MG63 (cell line): ENCODE measurements around the gene CRHR2. TPM values are rescaled to one million over a fixed set of nuclear protein-coding genes. Genes with fewer than 3 reads are reported as not detected.
"Not testable (repeated sequence)": the region's sequence is repeated elsewhere in the genome, so short reads cannot be mapped to it uniquely, and the experiment has no call there.

ENCODE experiments used
- DNase-seq: peaks from one replicate; pipeline ENCODE4 v3.0.0-alpha.2; 2020
- H3K27me3 ChIP-seq: fragments of 250-450 bp; sonication (Bioruptor Pico); 2 replicates; pipeline ENCODE4 v1.5.1; 2020; ENCODE audit warnings: mild to moderate bottlenecking, moderate library complexity
- H3K36me3 ChIP-seq: fragments of 250-450 bp; sonication (Bioruptor Pico); 2 replicates; pipeline ENCODE4 v1.5.1; 2020; ENCODE audit warnings: mild to moderate bottlenecking, moderate library complexity
- H3K4me3 ChIP-seq: fragments of 250-450 bp; sonication (Bioruptor Pico); 2 replicates; pipeline ENCODE4 v1.5.1; 2020; ENCODE audit warnings: mild to moderate bottlenecking, moderate library complexity
- H3K9me3 ChIP-seq: fragments of 250-450 bp; sonication (Bioruptor Pico); 2 replicates; pipeline ENCODE4 v1.5.1; 2020; ENCODE audit warnings: mild to moderate bottlenecking, moderate library complexity
- total RNA-seq: library from RNA; depleted of rRNA; stranded (reverse); fragments of >200 nt; shearing (Covaris generic); gene quantifications from 2 replicates; pipeline ENCODE4 v1.2.3, GENCODE V29; 2014; ENCODE audit warnings: low replicate concordance

The CRHR2 gene
- total RNA-seq, 1 experiment from 2014 or later: not detected

DNA sequence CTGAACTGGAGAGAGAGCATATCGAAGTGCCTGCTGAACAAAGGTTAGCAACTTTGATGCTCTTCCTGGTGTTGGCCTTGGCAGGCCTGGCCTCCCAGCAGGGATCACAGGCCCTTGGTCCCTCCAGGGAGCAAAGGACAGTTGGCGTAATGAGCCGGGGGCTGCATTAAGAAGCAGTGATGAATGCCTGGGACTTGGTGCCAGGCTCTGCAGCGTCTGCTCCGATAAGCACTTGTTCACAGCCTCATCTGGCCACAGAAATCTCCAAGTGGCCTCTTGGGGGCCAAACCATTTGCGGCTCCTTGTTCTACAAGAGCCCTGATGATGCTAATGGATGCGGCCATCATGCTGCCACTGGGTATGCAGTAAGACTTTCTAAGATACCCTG lies 31.8 kb downstream of the CRHR2 start:
- Histone ChIP-seq H3K27me3 (no peaks in the 10 kb centered on the region), H3K36me3 (peaks cover 7% of the 10 kb centered on the region), H3K4me3 (no peak overlapping the region), H3K9me3 (no peaks in the 10 kb centered on the region)
- DNase-seq: no peak

DNA sequence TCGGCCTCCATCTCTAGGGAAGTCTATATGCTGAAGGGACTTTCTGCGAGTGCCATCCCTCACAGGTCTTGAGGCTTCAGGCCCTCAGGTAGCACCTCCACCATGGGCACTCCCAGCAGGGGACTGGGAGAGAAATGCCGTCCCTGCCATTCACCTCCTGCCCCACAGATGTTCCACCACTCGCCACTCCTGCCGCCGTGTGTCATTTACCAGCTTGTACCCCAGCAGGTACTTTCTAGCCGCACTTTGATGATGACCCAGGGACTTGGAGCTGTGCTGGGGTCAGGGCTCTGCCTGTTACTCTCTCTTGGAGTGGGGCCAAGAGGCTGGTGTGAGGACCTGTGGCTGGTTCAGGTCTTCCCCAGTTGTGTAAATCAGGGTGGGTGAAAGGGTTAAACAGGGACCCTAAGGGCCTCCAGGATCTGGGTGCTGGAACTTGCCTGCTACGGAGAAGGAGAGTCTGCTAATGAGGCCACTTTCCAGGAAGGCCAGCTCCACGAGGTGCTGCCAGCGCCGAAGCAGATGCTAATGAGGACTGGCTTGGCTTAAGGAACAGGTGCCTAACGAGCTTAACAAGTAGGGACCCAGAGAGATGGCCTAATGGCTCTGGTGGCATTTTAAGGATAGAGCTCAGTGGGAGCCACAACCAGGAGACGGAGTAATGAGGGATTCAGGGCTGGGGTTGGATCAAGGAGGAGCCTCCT lies 32.4 kb downstream of the CRHR2 start:
- Histone ChIP-seq H3K9me3 (no peaks in the 10 kb centered on the region), H3K4me3 (no peak overlapping the region), H3K27me3 (no peaks in the 10 kb centered on the region), H3K36me3 (peaks cover 13% of the 10 kb centered on the region)
- no peak for DNase-seq

DNA sequence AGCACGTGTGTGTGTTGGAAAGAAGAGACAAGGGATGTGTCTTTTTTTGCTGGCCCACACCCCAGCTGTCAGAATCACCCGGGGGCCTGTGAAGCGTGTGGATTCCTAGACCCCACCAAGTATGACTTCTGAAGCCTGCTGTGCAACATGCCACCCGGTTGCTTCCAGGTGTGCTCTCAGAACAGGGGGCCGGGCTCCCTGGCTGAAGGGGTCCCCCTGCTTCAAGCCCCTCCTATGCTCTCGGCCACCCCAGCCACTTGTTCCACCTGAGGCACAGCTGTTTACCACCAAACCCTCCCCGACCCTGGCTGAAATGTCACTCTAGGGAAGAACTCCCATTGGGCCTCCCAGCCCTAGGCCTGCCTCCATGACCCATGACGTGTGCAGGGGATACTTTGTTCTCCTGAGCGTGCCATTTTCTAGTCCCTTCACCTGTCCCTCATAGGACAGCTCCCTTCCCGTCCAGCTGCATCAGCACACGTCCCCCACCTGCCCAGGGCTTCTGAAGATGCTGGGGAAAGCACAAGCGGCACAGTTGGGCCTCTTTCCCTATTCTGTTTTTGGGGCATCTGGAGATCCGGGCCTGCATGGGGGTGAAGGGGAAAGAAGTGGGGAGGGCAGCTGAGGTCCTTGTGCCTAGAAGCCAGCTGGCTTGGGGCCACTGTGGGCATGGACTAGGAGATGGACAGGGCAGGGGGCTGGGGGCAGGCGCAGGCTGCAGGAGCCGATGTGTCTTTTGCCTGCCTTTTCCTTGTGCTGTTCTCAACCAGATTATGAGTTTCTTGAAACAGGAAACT lies 33.3 kb downstream of the CRHR2 start:
- H3K9me3 ChIP-seq: no peaks in the 10 kb centered on the region
- DNase-seq: no peak
- peaks cover 22% of the 10 kb centered on the region for H3K36me3 ChIP-seq
- no peak overlapping the region for H3K4me3 ChIP-seq
- H3K27me3 ChIP-seq: no peaks in the 10 kb centered on the region

DNA sequence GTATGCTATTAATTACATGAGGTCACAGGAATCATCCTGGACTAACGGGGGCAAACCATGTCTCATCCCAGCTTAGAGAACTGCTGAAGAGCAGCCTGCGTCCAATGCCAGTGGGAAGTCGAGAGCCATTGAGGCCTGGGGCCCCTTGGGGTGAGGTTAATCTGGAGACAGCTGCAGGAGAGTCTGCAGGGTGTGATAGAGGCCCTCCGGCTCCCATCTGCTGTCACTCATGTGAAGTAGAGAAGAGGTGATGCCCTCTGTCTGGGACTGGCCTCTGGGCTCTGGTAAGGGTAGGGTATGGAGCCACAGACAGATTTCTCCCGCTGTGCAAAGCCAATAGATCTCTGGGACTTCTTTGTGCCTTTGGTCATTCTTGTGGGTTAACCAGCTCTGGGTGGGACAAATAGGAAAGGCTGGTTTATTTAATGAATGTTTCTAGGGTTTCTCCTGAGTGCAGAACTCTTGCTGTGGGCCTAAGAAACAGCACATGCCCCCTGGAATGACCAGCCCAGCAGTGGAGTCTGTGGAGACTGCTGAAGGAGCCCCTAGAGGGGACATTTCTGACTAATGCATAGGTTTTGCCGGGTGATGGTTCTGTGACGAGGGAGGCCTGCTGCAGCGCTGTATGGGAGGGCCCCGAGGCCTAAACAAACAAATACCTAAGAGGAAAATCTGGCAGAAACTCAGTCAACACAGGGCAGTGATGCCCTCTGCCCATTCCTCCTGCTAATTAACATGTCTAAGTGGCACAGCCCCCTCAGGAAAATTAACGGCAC lies 34.5 kb downstream of the CRHR2 start:
- DNase-seq: no peak
- H3K9me3 ChIP-seq: no peaks in the 10 kb centered on the region
- H3K36me3 ChIP-seq: peaks cover 33% of the 10 kb centered on the region
- no peak overlapping the region for H3K4me3 ChIP-seq
- H3K27me3 ChIP-seq: no peaks in the 10 kb centered on the region

DNA sequence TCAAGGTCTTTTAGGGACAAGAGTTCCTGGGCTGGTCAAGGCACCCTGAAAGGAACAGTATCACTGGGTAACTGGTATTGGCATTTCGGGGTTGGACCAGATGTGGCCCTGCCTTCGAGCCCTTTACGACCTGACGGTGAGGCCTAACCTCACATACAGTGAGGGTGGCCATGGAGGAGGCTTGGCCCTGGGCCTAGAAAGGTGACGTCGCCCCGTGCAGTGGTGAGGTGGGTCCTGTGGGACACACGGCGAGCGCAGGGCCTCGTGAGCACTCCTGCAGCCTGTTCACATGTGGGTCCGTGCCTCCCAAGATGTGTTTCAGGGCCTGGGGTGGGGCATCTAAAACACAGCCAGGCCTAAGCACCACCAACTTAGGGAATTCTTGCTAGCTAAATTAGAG lies 36.1 kb downstream of the CRHR2 start:
- DNase-seq: no peak

DNA sequence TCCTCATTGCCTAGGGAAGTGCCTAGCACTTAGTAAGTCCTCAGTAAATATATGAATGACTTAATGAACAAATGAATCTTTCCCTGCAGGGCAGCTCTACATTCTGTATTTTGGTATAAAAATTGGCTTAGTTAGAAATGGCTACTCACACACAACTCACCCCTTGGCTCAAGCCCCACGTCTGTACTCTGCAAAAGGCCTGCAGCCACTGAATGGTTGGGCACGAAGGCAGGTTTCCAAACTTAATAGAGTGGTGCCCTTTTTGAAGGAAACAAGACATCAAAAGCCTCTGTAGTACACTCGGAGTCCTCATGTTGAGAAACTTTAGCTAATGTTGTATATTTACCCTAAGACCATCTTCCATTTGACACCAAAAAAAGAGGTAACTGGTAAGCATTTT lies 36.6 kb downstream of the CRHR2 start:
- DNase-seq: no peak
- peaks cover 38% of the 10 kb centered on the region for H3K36me3 ChIP-seq
- H3K9me3 ChIP-seq: no peaks in the 10 kb centered on the region
- no peaks in the 10 kb centered on the region for H3K27me3 ChIP-seq
- H3K4me3 ChIP-seq: no peak overlapping the region

More for the DNA sequence above, 36.1 kb downstream of the CRHR2 start:
- no peaks in the 10 kb centered on the region for H3K27me3 ChIP-seq
- H3K9me3 ChIP-seq: no peaks in the 10 kb centered on the region
- peaks cover 38% of the 10 kb centered on the region for H3K36me3 ChIP-seq
- H3K4me3 ChIP-seq: no peak overlapping the region

DNA sequence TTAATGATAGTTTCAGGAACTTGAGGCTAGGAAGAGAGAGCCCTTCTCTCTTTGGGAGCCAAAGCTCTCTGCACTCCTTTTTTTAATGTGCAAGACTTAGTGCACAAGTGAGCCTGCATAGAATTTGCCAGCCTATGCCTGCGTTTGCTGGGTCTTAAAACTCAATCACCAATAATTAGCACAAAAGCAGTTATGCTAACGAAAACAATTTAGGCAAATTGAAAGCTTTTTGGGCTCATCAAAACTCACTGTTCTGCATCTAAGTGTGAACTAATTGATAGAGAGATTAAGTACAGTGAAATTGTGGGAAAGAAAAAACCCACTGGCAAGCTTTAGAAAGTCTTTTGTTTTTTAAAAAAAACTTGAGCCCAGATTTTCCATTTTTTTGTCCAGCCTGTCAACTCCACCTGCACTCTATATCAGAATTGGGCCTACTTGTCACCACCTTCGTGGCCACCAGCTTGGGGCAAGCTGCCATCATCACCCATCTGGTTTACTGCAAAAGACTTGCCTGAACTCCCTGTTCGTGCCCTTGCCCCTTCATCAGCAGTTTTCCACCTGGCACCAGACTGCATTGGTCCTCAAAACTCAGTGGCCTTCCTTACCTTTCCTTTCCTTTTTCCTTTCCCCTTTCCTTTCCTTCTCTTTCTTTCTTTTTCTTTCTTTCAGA lies 37.8 kb downstream of the CRHR2 start:
- Histone ChIP-seq H3K9me3 (no peaks in the 10 kb centered on the region), H3K27me3 (no peaks in the 10 kb centered on the region), H3K4me3 (no peak overlapping the region), H3K36me3 (peaks cover 38% of the 10 kb centered on the region)
- DNase-seq: no peak

DNA sequence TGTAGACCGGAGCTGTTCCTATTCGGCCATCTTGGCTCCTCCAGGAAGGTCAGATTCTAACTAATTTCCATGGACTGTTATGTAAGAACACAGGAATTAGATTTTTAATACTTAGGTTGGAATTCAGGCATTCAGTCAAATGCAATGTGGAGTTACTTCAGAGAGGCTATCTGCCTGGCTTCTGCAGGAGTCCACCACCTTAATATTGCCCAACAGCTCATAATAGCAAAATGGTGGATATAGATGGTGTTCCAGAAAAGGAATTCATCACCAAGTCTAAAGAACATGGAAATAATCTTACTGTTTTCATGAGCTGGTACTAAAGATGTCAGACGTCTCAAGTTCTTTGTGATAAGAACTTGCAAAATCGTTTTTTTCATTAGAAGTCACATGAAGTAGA lies 39.5 kb downstream of the CRHR2 start:
- no peaks in the 10 kb centered on the region for H3K27me3 ChIP-seq
- H3K4me3 ChIP-seq: no peak overlapping the region
- H3K9me3 ChIP-seq: no peaks in the 10 kb centered on the region
- DNase-seq: no peak
- peaks cover 40% of the 10 kb centered on the region for H3K36me3 ChIP-seq

DNA sequence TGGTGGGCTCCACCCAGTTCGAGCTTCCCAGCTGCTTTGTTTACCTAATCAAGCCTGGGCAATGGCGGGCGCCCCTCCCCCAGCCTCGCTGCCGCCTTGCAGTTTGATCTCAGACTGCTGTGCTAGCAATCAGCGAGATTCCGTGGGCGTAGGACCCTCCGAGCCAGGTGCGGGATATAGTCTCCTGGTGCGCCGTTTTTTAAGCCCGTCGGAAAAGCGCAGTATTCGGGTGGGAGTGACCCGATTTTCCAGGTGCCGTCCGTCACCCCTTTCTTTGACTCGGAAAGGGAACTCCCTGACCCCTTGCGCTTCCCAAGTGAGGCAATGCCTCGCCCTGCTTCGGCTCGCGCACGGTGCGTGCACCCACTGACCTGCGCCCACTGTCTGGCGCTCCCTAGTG lies 39.9 kb downstream of the CRHR2 start:
- not testable (repeated sequence) for H3K27me3 ChIP-seq, DNase-seq, H3K4me3 ChIP-seq, H3K9me3 ChIP-seq
- peaks cover 40% of the 10 kb centered on the region for H3K36me3 ChIP-seq

DNA sequence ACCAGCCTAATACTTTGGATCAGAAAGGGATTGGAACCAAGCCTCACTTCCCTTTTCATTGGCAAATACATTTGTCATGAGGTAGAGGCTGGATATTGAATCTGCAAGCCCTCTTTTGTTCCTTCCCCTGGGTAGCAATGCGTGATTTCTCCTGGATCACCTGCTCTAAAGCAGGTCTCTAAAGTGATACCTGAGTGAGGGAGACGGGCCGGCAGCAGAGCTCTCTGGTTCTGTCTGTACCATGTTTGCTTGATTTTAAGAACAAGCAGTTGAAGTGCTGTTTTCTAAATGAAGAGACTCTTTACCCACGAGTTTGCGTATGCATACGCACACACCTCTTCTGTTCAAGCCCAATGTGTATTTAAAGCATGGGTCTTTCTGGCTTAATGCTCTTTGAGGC lies 46.5 kb downstream of the CRHR2 start:
- Histone ChIP-seq H3K27me3 (no peaks in the 10 kb centered on the region), H3K36me3 (peaks cover 61% of the 10 kb centered on the region), H3K4me3 (no peak overlapping the region), H3K9me3 (no peaks in the 10 kb centered on the region)
- DNase-seq: no peak

DNA sequence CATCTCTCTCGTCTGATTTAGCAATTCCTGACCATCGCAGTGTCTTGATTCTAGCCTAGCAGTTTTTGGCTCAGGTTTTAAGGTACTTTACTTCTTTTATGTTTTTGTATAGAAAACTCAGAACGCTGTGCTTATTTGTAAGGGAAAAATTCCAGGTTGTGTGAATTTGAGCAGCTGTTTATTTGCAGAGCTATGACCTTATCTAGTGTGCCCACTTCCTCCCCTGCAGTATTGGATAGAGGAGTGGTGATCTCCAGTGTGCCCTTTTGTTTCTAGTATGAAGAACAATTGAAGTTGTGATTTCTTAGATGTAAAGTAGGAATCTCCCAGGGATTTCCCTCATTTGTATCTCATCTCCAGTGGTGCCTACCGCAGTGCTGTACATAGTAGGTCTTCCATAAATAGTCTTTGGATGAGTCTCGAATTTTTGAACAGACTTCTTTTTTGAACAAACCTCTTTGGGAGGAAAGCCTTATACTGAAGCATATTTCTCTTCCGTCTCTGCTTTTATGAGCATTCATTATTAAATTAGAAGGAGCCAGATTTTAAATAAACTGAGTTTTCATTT lies 47.5 kb downstream of the CRHR2 start:
- Histone ChIP-seq H3K36me3 (peaks cover 70% of the 10 kb centered on the region), H3K9me3 (no peaks in the 10 kb centered on the region)
- DNase-seq: no peak

DNA sequence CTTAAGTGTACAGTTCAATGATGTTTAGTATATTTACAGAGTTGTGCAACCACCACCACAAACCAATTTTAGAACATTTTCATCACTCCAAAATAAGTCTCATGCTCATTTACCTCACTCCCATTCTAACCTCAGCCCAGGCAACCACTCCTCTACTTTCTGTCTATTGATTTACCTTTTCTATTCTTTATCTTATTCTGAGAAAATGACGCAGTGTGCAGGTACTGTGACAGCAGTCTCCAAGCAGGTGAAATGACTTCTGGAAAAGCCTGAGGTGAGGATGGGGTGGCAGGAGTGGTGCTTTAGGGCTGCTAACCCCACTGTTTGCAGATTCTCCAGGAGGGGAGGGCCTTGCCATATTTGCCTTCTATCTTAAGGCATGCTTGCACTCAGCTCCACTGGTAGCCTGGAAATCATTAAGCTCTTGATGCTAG lies 48.0 kb downstream of the CRHR2 start:
- peaks cover 75% of the 10 kb centered on the region for H3K36me3 ChIP-seq
- no peaks in the 10 kb centered on the region for H3K27me3 ChIP-seq
- no peak overlapping the region for H3K4me3 ChIP-seq
- DNase-seq: no peak
- H3K9me3 ChIP-seq: no peaks in the 10 kb centered on the region

More for the DNA sequence above, 47.5 kb downstream of the CRHR2 start:
- no peaks in the 10 kb centered on the region for H3K27me3 ChIP-seq
- no peak overlapping the region for H3K4me3 ChIP-seq

DNA sequence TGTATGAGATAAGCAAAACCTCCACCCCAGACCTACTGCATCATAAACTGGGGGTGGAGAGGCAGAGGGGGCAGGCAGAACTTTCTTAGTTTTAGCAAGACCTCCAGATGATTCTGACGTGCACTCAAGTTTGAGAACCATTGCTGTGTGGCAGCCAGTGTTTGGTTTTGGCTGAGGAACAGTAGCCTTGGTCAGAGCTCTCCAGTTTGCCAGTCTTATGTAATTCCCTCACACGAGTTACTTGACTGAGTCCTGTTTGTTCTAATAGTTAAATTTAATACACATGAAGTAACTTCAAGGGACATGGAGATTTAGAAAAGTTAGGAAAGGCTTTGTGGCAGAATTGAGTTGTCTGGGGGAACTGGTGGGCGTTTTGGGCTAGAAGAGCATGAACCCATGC lies 49.0 kb downstream of the CRHR2 start:
- Histone ChIP-seq H3K36me3 (peaks cover 83% of the 10 kb centered on the region), H3K4me3 (no peak overlapping the region), H3K27me3 (no peaks in the 10 kb centered on the region), H3K9me3 (no peaks in the 10 kb centered on the region)
- DNase-seq: no peak

DNA sequence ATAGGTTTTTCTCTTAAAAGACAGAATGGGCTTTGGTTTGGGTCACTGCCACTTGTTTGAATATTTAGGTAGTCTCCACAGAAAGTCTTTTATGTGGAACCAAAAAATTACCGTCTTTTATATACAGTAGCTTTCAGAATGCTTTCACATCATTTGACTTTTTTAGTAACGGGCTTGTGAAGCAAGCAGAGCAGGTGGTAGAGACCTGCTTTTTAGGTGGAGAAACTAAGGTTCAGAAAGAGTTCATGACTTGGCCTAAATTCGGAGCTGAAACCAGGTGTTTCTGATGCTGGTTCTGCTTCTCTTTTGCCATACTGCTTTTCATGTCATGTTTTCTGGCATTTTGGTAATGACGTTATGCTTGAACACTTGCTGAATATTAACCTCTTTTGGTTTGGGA lies 51.3 kb downstream of the CRHR2 start:
- H3K9me3 ChIP-seq: no peaks in the 10 kb centered on the region
- peaks cover 97% of the 10 kb centered on the region for H3K36me3 ChIP-seq
- H3K27me3 ChIP-seq: no peaks in the 10 kb centered on the region
- H3K4me3 ChIP-seq: no peak overlapping the region
- DNase-seq: no peak

DNA sequence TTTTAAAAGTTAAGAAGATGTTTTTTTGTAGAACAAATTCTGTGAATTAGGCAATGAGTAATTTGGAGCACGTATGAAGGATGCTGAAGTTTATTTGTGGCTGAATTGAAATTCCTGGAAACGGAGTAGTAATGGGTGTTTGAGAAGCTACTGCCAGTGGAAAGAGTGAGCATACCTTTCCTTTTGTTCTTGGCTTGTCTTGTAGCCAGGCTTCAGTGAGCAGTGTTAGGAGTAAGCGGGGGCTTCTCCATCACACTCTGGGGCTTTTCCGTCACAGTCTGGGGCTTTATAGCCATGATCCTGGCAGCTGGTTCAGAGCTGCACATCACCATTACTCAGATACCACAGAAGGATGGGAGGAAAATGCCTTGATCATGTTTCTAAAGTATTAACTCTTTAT lies 55.2 kb downstream of the CRHR2 start:
- H3K9me3 ChIP-seq: no peaks in the 10 kb centered on the region
- H3K36me3 ChIP-seq: peaks cover 95% of the 10 kb centered on the region
- no peak for DNase-seq
- no peak overlapping the region for H3K4me3 ChIP-seq
- H3K27me3 ChIP-seq: no peaks in the 10 kb centered on the region

DNA sequence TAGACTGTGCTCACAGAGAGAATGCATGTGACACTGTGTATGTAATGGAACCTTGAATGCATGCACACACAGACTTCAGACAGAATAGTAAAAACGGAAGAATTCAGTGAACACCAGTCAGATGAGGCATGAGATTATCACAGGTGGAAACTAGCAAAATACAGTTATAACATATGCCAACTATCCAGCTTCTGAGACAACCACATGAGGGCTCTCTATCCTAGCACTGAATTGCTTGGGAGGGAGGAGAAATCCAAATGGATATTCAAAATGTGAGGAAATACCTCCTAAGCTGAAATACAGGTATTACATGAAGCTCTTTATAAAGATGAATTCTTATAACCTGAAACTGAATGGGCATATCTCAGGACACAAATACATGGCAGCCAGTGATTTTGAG lies 57.0 kb downstream of the CRHR2 start:
- no peak for DNase-seq
- H3K36me3 ChIP-seq: peaks cover 97% of the 10 kb centered on the region

More for the DNA sequence above, 57.0 kb downstream of the CRHR2 start:
- H3K27me3 ChIP-seq: no peaks in the 10 kb centered on the region
- no peak overlapping the region for H3K4me3 ChIP-seq
- no peaks in the 10 kb centered on the region for H3K9me3 ChIP-seq
